Transverse colon (tissue), 4 donors: ENCODE data around the gene PCBP3. TPM values are rescaled to one million over a fixed set of nuclear protein-coding genes. Genes with fewer than 3 reads are reported as not detected.

Source experiments
- DNase-seq: peaks from one replicate; pipeline ENCODE4 v3.0.0-alpha.2; 2019
- H3K27ac ChIP-seq, 4 donors: fragments of 200-600 bp; sonication (generic); 2 replicates each; pipeline ENCODE4 v1.5.1; 2016 to 2018; ENCODE audit warnings: inconsistent platforms in 4 of 4
- H3K27me3 ChIP-seq: fragments of 200-600 bp; sonication (generic); 2 replicates; pipeline ENCODE4 v1.5.1; 2017; ENCODE audit warnings: inconsistent platforms
- H3K36me3 ChIP-seq, 4 donors: fragments of 200-600 bp; sonication (generic); 2 replicates each; pipeline ENCODE4 v1.5.1; 2017 to 2019; ENCODE audit warnings: inconsistent platforms in 4 of 4
- H3K4me1 ChIP-seq, 4 donors: fragments of 200-600 bp; sonication (generic); 2 replicates each; pipeline ENCODE4 v1.5.1; 2017 to 2020; ENCODE audit warnings: inconsistent platforms in 4 of 4
- H3K4me3 ChIP-seq, 4 donors: fragments of 200-600 bp; sonication (generic); 1 replicate in 1 of 4; 2 replicates in 3 of 4; pipeline versions ENCODE4 v1.5.1 to v1.6.1; 2017 to 2019; ENCODE audit warnings: inconsistent platforms in 4 of 4
- H3K9me3 ChIP-seq, 2 donors: fragments of 200-600 bp; sonication (generic); 2 replicates each; pipeline ENCODE4 v1.5.1; 2017 to 2019; ENCODE audit warnings: inconsistent platforms in 2 of 2
- EP300 ChIP-seq: sonication (generic); formaldehyde crosslinking; IDR thresholded peaks from one replicate; pipeline ENCODE4 v1.6.1; 2017; ENCODE audit warnings: antibody characterized with exemption, low read depth
- POLR2A ChIP-seq: fragments of 450-650 bp; IDR thresholded peaks from one replicate; pipeline ENCODE4 v1.6.1; 2016; ENCODE audit warnings: antibody characterized with exemption, mild to moderate bottlenecking, moderate library complexity
- POLR2AphosphoS5 ChIP-seq, 3 donors: sonication (generic); formaldehyde crosslinking; IDR thresholded peaks; one replicate each; pipeline ENCODE4 v1.6.1; 2016; ENCODE audit warnings: antibody characterized with exemption in 3 of 3
- WGBS, 2 donors: methylation state at CpG; one replicate each; pipeline ENCODE4 v1.1.5; 2018; ENCODE audit warnings: low coverage in 1 of 2; 5-methylcytosine and 5-hydroxymethylcytosine counted together
- in situ Hi-C, 4 donors: fragments of 200-750 bp; cut with MboI; loops; one replicate each; pipeline versions ENCODE4 v1.15.0 to v1.15.1; 2017; ENCODE audit warnings: low sequenced_read_pairs in 3 of 4, low pct_ligation_motif_present in 1 of 4, low pct_unique_long_range_greater_than_20kb in 1 of 4
- intact Hi-C: fragments of 100-400 bp; cut with DNase I; formaldehyde crosslinking; loops from one replicate; pipeline ENCODE4 v1.15.1; 2023; ENCODE audit warnings: low total_unique reads
- total RNA-seq, 4 donors: library from RNA; depleted of rRNA; stranded (reverse); fragments of >200 nt; gene quantifications; one replicate each; pipeline ENCODE4 v1.1.0, GENCODE V29; 2016
- TF ChIP-seq, protein P1 (sequence below), 5 experiments: fragments of 200-600 bp in 3 of 5; fragments of 450-650 bp in 2 of 5; sonication (generic) in 3 of 5; IDR thresholded peaks; 1 replicate in 2 of 5; 2 replicates in 3 of 5; pipeline ENCODE4 v1.5.1; 2016 to 2017; ENCODE audit warnings: antibody characterized with exemption in 5 of 5, inconsistent platforms in 3 of 5, mild to moderate bottlenecking in 2 of 5, moderate library complexity in 1 of 5

The PCBP3 gene
- total RNA-seq, 4 donors from 2014 or later: 0.80 to 7.8 (median 5.3) TPM

DNA sequence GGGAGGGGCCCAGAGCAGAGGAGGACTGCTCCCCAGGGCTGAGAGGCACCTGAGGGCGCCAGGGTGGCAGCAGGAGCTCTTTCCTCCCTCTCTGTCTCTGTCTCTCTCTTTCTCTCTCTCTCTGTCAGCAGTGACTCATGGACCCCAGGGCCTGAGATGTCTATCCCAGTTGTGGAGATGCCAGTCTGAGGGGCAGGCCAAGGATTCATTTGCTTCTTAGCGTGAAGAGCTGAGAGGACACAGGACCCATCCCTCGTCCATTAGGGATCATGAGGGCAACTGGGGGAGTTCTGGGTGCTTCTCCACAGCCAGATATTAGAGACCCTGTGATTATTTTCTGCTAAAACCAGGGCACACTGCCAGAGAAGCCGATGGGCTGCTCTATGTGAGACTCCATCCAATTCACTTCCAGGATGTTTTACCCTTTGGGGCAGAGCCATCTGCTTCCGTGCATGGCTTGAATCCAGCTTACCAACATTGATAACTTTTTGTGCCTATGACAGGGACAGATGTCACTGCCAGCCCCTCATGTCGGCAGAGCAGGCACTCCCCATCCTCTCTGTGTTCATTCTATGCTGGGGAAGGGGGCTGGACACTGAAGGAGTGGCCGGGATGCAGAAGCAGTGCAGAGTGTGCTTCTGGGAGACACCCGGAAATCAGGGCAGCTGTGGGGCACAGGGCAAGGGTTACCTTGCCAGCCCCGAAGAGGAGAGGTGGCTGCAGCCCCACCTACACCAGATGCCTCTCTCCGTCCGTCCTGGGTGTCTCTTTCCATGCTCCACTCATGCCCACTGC lies 4.1 kb upstream of the PCBP3 start:
- H3K36me3 ChIP-seq: no peaks in the 10 kb centered on the region
- no peak overlapping the region for H3K27ac ChIP-seq
- TF ChIP-seq POLR2AphosphoS5 (IDR thresholded peaks at IDR 0.05) (no peak), POLR2A (no peak), EP300 (no peak)
- TF ChIP-seq, protein P1, sequence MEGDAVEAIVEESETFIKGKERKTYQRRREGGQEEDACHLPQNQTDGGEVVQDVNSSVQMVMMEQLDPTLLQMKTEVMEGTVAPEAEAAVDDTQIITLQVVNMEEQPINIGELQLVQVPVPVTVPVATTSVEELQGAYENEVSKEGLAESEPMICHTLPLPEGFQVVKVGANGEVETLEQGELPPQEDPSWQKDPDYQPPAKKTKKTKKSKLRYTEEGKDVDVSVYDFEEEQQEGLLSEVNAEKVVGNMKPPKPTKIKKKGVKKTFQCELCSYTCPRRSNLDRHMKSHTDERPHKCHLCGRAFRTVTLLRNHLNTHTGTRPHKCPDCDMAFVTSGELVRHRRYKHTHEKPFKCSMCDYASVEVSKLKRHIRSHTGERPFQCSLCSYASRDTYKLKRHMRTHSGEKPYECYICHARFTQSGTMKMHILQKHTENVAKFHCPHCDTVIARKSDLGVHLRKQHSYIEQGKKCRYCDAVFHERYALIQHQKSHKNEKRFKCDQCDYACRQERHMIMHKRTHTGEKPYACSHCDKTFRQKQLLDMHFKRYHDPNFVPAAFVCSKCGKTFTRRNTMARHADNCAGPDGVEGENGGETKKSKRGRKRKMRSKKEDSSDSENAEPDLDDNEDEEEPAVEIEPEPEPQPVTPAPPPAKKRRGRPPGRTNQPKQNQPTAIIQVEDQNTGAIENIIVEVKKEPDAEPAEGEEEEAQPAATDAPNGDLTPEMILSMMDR (IDR thresholded peaks at IDR 0.05): no peak
- H3K4me3 ChIP-seq: no peak overlapping the region
- intact Hi-C loops: no loop called here
- no peak for DNase-seq
- peaks cover 3 to 23% (median 8%) of the 10 kb centered on the region in 4 donors for H3K4me1 ChIP-seq
- WGBS, 2 donors: 53 to 70% methylated on average over 3 to 11 of the region's 11 CpGs
- peaks cover 5% of the 10 kb centered on the region for H3K27me3 ChIP-seq
- in situ Hi-C loops: no loop called here
- no peaks in the 10 kb centered on the region for H3K9me3 ChIP-seq

DNA sequence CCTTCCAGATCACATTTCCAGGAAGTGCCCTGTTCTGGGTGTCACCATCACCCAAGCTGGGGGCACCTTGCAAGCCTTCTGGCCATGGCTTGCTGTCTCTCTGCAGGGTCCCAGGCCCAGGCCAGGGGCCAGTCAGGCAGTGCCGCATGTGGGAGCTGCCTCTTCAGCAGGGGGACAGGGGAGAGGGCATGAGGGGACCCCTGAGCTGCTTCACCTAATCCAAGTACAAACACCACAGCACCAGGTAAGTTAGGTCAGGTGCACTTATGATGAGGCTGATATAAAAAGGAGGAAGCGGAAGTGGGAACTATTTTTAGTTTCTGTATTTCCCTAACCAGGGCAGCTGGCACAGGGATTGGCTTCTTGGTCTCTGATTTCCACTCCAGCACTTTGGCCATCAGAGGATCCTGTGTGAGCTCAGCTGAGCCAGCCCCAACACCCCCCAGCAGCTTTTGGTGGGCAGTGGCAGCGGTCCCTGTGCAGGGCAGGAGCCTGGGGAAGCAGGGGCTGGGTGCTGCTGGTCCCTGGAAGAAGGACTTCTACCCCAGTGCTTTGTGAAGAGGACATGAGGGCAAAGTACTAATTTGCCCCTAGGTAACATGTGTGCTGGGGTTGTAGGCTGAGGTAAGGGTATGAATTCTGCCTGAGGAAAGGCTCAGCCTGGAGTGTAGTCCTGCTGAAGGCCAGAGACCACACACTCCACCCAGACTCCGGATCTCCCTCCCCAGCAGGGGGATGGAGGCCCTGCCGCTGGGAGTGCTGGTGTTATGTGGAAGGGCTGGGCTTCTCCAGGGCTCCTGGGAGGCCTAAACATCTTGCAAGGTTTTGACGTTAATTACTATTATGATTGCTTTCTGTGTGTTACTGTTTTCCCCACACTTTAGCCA lies 3.3 kb upstream of the PCBP3 start:
- no peak for DNase-seq
- H3K9me3 ChIP-seq: no peaks in the 10 kb centered on the region
- H3K27me3 ChIP-seq: peaks cover 13% of the 10 kb centered on the region
- 59% methylated on average over 6 of the region's 6 CpGs; no CpG with 5 or more reads in 1 of the 2 donors for WGBS, 2 donors
- TF ChIP-seq POLR2A (no peak), POLR2AphosphoS5 (IDR thresholded peaks at IDR 0.05) (no peak), EP300 (no peak)
- TF ChIP-seq, protein P1 (IDR thresholded peaks at IDR 0.05): no peak
- intact Hi-C loops: no loop called here
- peaks cover 3 to 28% (median 8%) of the 10 kb centered on the region in 4 donors for H3K4me1 ChIP-seq
- H3K36me3 ChIP-seq: no peaks in the 10 kb centered on the region
- H3K4me3 ChIP-seq: no peak overlapping the region
- in situ Hi-C loops: no loop called here
- peak overlapping the region; percentile 66 to 80 (median 74) for H3K27ac ChIP-seq

DNA sequence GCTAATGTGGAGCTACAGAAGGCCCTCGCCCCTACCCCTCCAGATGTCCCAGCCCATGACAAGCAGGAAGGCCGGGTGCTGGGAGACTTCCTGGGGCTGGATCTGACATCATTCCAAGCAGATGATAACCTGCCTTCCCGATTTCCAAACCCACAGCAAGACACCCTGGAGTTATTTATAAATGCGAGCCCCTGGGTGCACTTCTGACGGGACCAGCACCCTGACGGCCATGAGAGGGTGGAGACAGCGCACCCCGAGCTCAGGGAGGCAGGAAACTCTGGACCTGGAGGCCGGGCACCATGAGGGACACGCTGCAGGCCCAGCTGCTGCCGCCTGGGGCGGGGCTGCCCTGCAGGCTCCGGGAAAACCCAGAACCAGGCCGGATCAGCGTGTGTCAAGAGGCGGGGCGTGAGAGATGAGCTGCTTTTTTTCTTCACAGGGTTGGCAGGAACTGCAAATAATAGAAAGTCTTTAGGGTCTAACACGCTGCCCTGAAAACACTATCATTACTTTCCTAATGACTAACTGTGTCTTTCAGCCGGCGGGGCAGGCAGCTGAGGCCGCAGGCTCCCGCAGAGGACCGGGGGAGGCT lies 2.5 kb upstream of the PCBP3 start:
- Histone ChIP-seq H3K36me3 (no peaks in the 10 kb centered on the region), H3K4me3 (no peak overlapping the region), H3K27me3 (peaks cover 15% of the 10 kb centered on the region), H3K9me3 (no peaks in the 10 kb centered on the region), H3K27ac (peak overlapping the region; percentile 66 to 80 (median 74)), H3K4me1 (peaks cover 3 to 28% (median 8%) of the 10 kb centered on the region in 4 donors)
- intact Hi-C loops (no loop called here), in situ Hi-C loops (no loop called here)
- WGBS, 2 donors: 30 to 56% methylated on average over 2 to 18 of the region's 23 CpGs
- TF ChIP-seq, protein P1 (IDR thresholded peaks at IDR 0.05): peak in 1 of 5 experiments; percentile 17
- TF ChIP-seq POLR2AphosphoS5 (IDR thresholded peaks at IDR 0.05): no peak
- DNase-seq: peak; percentile 52

DNA sequence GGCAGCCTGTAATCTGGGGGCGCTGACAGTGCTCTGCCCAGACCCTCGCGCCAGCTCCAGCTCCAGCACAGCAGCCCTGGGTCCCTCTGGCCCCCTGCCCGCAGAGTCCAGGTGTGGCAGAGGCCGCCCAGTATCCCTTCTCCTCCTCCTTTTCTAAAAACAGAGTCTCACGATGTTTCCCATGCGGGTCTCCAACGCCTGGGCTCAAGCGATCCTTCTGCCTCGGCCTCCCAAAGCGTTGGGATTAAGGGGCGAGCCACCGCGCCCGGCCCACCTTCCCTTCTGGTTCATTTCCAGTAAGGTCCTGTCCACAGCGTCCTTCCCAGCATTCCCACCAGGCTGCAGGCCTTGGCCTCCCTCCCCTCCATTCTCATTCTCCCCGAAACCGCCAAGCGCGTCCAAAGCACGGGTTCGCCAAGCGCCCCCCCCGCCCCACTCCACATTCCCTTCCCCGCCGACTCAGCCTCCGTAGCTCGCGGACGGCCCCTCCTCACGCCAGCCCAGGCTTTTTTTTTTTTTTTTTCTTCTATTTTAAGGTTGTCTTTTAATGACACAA lies 2.0 kb upstream of the PCBP3 start:
- peaks cover 15% of the 10 kb centered on the region for H3K27me3 ChIP-seq
- DNase-seq: no peak
- intact Hi-C loops (no loop called here), in situ Hi-C loops (no loop called here)
- TF ChIP-seq EP300 (no peak), POLR2AphosphoS5 (IDR thresholded peaks at IDR 0.05) (no peak), POLR2A (no peak)
- TF ChIP-seq, protein P1 (IDR thresholded peaks at IDR 0.05): no peak
- H3K4me3 ChIP-seq: no peak overlapping the region
- WGBS, 2 donors: 86% methylated on average over 29 of the region's 31 CpGs; no CpG with 5 or more reads in 1 of the 2 donors
- H3K36me3 ChIP-seq: no peaks in the 10 kb centered on the region
- H3K4me1 ChIP-seq: peaks cover 3 to 28% (median 8%) of the 10 kb centered on the region in 4 donors
- H3K27ac ChIP-seq: peak overlapping the region; percentile 66 to 80 (median 74)
- H3K9me3 ChIP-seq: no peaks in the 10 kb centered on the region
